Umbilical cord (tissue), 2 donors: ENCODE results near the gene SUN5. TPM values are rescaled to one million over a fixed set of nuclear protein-coding genes. Genes with fewer than 3 reads are reported as not detected.

ENCODE experiments used
- DNase-seq: peaks from one replicate; pipeline ENCODE4 v3.0.0-alpha.2; 2015; ENCODE audit warnings: low spot score
- total RNA-seq: library from RNA; depleted of rRNA; stranded (reverse); fragments of >200 nt; gene quantifications from one replicate; pipeline ENCODE4 v1.2.3, GENCODE V29; 2014; ENCODE audit warnings: low replicate concordance; ENCODE audit not compliant: insufficient read depth

Gene SUN5
- total RNA-seq, 1 donor from 2014 or later = not detected

DNA sequence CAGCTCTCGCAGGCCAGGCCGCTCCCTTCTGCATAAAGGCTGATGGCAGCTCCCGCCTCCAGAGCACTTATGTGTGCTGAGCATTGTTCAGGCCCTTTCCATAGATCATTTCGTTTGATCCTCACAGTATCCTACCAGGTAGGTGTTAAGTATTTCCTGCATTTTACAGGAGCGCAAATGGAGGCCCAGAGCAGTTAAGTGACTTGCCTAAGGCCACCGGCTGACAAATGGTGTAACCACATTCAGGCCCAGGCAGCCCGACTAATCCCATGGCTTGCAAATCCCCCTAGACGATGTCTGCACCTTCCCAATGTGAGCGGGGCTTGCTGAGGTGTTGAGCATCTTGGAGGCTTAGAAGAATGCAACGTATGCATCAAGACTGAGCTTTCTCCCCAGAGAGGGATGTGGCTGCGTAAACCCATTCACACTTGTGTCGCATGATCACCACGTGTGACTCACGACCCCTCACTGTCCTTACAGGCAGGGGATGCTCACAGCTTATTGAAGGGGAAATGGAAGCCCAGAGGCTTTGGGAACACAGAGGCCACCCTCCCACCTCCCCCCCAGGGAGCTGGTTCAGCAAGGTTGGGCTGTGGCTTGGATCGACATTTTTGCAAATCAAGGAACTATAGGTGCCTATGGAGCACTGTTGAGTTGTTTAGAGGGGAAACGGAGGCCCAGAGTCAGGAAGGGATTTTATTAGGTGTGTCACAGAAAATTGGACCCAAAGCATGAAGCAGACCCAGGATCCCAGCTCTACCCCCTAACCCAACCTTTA is 10.3 kb upstream of the SUN5 start:
- no peak for DNase-seq

DNA sequence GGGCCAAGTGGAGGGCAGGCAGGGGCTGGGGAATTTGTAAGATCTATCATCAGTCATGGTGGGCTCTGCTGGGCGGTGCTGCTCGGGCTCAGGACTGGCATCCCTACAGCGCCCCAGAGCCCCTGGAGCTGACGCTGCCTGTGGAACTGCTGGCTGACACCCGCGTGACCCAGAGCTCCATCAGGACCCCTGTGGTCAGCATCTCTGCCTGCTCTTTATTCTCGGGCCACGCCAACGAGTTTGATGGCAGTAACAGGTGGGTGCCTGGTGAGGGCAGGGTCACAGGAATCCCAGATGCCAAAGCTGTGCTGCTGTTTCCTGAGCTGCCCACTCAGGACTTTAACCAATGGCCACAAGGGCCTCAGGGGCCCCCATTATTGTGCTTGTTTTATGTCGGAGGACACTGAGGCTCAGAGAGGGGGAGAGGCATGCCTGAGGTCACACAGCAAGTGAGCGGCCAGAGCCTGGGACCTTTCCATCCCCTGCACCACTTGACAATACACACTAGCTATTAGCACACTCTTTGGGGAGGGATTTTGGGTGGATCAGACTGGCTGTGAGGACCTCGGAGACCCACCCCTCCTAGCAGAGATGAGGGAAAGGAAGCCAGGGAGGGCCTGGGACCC is 9.6 kb upstream of the SUN5 start:
- no peak for DNase-seq

DNA sequence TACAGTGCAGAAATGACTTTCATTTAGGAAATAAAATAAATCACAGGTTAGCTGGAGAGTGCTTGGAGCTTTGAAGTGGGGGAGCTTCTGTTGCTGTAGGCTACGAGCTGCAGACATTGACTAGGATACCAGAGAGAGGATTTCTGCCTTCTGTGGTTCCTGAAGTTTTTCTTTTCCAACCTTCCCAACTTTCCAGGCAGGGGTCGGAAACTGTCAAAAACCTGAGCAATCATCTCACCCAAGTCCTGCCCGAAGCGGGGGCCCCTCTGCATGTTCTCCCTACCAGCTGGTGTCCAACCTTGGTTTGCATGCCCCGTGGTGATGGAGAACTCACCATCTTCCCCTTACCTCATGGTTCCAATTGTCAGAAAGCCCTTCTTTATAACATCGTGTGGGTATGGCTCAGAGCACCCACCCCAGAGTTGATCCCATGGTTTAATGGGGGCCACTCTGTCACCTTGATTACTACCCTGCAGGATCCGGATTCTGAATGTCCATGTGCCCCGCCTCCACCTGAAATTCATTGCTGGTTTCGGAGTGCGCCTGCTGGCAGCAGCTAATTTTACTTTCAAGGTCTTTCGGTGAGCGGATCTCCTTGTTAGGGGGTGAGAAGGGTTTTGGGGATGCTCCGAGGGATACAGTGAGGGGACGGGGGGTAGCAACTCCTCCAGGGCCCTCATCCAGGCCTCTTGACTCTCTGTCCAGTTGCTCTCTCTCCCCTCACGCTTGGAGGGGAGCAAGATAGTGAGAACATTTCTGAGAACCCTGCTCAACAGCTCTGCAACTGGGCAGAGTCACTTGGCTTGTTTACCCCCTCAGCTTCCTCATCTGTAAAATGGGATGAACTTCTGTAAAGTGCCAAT is 8.3 kb upstream of the SUN5 start:
- no peak for DNase-seq

DNA sequence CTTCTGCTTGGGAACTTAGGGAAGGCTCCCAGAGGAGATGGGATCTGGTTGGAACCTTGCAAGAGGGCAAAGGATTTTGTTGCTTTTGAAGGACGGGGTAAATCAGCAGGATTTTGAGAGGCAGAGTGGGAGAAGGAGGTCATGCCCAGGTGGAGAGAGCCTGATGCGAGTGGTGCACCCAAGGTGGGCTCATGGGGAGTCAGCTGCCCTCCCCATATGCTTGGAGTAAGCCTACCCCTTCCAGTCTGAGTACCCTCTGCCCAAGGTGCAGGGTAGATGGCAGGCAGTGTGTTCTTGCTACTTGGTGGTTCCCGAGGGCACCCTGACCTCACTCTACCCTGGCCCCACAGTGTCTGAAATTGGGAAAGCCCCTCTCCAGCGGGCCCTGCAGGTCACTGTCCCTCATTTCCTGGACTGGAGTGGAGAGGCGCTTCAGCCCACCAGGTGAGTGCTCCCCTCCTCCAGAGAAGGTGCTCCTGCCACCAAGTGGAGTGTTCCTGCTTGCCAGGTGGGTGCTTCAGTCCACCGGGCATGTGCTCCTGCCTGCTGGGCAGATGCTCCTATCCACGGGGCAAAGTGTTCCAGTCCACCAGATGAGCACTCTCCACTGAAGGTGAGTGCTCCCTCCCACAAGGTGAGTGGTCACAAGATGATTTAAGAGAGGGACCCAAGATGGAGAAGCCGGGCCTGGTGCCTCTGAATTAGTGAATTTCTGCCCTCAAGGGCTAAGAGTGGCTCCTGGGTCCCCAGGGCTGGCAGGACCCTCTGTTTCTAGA is 6.6 kb upstream of the SUN5 start:
- DNase-seq = no peak

DNA sequence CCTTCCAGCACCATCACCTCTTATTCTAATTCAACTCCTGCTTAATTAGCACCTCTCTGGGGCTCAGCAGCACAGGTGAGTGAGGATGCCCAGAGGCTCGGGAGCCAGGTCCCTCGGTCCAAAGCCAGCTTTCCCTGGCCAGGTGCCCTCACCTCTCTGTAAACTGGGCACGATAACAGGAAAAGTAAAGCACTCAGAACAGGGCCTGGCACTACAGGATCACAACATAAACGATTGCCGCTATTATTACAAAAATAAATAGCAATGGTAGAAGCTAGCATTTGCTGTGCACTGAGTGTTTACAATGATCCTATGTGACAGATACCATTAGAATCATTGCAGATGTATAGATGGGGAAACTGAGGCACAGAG is 5.9 kb upstream of the SUN5 start:
- no peak for DNase-seq

DNA sequence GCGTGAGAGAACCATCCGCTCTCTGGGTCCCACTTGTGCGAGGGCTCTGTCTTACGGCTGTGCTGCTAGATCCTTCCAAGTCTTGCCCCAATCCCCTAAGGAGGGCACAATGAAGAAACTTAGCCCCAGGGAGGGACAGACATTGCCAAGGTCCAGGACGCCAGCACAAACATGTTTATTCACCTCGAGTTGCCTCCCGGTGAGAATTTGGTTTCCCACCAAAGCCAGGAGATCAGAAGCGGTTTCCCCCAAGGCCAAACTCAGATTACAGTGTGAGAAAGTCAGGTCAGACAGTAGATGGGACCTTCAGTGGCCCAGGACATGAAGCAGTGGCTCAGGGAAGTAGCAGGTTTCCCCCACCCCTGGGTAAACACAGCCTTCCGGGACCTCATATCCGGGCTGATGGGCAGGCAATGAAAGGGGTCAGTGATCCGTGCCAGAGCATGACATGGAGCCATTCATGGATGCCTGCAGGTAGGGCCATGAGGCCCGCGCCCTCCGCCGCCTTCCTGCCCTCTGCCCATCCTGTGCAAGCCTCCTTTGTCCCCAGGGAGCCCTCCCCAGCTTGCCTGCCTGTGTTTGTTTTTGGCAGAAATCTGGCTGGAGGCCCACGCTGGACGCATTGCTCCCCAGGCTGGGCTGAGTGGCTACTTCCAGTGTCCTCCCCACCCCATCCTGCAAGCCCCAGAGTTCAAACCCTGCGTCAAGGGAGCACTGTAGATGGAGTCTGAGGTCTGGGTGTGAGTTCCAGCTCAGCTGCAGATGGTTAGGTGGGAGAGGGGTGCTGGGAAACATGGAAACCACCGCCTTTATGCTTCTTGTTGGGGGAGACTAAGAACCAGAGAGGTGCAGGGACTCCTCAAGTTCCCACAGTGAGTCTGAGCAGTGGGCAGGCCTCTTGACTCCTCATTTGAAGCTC is 5.2 kb upstream of the SUN5 start:
- no peak for DNase-seq

GRCh38 chr20:33008336-33009213 is 4.3 kb upstream of the SUN5 start:
- no peak for DNase-seq

DNA sequence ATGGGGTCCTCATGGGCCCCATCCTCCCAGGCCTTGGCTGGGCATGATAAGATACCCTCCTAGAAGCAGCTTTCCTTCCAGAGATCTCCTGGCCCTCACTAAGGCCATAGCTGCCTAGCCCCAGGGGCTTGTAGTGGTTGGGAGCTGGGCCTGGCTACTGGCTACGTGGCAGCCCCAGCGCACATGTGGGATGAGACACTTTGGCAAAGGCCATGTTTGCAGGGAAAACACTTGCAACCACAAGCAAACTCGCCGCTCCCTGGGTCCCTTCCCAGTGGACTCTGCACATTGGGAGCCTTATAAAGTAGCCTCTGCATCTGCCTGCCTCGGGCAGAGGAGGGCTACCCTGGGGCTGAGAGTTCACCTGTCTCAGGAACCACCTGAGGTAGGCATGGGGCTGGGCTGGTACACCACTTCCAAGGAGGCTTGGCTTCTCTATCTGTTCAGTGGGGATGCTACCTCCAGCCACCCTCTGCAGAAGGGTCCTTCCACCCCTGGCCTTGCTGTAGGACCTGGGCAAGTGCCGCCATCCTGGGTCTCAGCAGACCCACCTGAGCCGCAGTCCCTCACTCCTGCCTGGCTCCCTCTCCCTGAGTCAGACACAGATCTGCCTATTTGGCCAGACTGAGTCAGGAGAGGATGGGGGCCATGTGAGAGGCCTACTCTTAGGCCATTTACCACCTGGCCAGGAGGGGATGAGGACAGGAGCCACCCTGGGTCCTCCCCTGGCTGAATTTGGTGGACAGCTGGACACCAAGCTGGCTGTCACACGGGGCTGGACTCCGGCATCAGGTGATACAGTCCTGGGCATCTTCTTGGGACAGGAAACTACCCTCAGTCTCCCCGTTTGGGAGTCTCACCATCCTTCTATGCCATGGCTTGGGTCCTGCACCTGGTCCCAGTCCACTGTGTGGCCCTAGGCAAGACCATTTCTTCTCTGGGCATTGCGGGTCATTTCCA is 3.4 kb upstream of the SUN5 start, which contains the start of gene BPIFB2:
Gene BPIFB2, plus strand, starts transcription at position 329 of the 960 bp plus-strand sequence. CDS start 871 bp downstream, outside the sequence.
- DNase-seq = no peak

DNA sequence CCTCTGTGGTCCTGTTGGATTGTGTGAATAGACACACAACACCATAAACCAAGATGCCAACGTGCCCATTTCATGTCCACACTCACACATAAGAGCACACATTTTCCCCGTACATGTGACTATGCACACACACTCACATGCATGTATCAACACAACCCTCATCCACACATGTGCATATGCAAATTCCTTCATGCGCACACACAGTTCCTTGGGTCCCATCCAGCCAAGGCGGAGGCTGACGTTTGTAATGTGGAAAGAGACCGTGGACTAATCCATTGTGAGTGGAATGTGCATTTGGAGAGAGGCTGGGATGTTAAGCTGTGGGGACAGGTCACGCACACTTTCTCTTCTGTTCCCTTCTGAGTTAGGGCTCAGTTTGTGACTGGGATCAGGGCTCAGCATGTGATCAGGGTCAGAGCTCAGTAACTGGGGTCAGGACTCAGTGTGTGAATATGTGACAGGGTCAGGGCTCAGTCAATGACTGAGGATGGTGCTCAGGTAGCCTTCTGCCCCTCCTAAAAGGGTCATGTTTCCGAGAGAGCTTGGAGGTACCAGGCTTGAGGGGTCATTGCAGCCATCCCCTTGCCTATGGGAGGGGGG is 2.6 kb upstream of the SUN5 start:
- no peak for DNase-seq

GRCh38 chr20:33005908-33006775 is 1.9 kb upstream of the SUN5 start:
- DNase-seq = no peak

GRCh38 chr20:33005132-33005566 is 916 bp upstream of the SUN5 start:
- DNase-seq = no peak

DNA sequence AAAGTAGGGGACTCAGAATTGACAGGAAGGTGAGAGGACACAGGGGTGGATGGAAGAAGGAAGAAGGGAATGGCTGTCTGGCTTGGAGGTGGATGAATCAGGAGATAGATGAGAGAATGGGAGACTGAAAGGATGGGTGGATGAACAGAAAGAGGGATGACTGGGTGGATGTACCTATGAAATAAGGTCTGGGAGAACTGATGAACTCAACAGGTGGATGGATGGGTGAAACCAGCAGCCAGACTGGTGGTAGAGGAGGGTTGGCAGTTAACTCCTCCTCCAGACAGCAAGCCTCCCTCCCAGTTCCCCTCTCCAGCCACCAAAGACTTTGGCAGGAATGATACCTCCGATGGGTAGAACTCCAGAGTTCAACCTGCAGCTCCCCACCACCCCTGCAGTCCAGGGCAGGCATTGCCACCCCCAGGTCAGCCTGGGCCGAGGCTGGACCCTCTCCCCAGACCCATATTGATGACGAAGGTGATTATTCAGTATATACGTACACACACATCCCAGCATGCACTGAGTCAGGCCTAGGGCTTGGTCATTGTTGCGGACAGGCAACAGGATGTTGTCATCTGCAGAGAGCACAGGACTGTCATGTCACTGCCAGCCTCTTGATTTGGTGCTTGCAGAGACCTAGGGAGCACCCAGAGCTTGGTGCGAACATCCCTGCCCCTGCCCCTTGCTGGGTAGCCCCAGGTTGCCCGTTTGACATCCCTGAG is 2.0 kb downstream of the SUN5 start:
- no peak for DNase-seq

DNA sequence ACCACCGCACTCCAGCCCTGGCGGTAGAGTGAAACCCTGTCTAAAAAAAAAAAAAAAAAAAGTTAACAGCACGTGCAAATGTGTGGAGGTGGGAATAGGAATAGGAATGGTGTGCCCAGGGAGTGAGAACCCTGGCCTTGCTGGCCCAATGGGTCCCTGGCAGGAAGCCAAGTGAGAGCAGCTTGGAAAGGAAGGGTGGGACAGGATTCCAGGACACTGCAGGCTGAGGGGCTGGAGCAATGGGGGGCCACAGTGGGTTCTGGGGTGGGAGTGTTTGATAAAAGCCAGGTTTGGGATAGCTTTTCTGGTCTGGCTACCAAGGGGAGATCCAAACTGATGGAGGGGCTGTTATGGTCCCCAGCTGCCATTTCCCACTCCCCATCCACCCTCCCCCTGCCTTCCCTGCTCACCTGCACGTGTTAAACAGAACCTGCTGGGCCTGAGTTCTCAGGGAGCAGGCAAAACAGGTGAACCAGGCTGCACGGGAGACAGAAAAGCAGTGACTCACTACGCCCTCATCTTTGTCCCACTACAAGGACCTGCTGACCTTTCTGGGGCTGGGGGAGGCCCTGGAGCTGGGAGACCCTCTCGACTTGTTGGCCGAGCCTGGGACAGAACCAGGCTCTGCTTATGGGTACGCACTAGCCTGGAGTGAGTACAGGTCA is 3.3 kb downstream of the SUN5 start:
- DNase-seq = no peak

DNA sequence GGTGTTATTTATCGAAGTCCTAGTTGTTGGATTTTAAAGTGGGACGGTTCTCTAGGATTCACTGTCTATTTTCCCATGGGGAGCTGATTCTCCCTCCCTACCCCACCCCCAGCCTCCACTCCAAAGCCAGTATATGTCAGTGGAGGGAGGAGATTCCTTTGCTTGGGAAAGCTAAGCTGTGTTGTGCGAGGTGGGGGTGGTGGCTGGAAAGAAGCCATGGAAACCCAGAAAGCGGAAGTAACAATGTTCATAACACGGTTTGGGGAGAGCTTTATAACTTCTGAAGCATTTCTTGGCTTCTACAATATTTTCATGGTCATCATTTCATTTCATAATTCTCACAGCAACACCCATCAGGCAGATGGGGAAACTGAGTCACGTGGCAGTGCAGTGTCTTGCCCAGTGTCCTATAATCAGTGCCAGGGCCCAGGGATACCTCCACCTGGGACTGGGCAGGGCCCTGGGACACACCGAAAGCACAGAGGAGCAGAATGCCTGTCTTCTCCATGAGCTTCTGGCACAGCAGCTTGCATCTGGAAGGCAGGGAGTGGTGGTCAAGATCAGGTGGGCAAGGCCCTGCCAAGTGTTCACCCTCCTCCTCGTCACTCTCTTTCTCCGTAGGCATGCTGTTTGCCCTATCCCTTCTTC is 4.5 kb downstream of the SUN5 start:
- DNase-seq = peak; percentile 52

DNA sequence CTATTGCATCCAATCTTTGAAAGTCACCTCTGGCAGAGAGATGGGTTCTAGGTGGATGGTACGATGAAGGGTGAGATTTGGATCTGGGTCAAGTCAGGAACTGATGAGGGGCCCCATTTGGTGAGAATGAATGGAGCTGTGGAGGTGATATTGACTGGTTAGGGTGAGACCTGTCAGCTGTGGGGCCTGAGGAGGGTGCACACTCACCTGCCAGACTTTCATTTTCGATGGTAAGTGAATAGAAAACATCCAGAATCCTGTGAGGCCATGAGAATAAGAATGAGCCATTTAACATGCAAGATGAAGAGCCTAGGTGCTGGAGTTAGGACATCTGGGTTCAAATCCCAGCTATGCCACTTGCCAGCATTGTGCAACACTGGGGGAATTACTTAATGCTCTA is 6.8 kb downstream of the SUN5 start:
- no peak for DNase-seq
